Measurements from ENCODE around the gene SPG21.

SPG21 gene

GRCh38 chr15:64934023-64934422 is 55.7 kb downstream of the SPG21 start:
- no peak for DNase-seq

DNA sequence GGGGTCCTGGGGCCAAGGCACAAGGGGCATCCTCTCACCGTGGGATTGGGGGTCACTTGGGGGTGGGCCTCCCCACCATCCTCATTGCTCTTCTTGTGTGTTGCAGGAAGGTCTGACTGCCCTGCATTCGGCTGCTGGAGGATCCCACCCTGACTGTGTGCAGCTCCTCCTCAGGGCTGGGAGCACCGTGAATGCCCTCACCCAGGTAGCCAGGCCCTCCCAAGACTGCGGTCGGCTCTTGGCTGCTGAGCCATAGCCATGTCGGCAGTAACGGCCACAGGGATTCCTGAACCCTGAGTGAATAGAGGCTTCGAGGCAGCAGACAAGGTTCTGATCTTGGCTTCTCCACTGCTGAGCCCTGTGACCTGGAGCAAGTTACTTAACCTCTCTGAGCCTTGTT is 58.3 kb downstream of the SPG21 start:
- no peak for DNase-seq

DNA sequence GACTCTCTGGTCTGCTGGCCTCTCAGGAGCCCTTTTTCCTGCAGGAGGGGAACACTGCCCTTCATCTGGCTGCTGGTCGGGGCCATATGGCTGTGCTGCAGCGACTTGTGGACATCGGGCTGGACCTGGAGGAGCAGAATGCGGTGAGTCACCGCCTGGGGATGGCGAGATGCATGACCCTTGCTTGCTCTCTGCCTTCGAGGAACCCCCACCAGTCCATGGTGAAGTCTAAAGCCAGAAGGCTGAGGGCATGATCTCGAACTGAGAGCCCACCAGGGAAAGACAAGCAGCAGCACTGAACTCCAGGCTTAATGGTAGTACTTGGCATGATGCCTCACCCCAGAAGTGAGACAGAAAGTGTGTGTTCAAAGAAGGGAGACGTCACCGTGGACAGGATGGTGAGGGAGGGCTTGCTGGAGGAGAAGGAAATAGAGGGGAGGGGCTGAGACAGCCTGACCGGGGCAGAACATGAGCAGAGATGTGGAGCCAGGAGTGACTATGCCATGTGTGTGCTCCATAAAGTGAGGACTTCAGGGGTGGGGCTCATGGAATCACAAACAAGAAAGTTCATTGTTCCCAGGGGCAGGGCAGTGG is 58.8 kb downstream of the SPG21 start:
- DNase-seq: no peak

- DNase-seq: no peak
These were observed 59.6 kb downstream of the SPG21 start for GRCh38 chr15:64930019-64930652.

DNA sequence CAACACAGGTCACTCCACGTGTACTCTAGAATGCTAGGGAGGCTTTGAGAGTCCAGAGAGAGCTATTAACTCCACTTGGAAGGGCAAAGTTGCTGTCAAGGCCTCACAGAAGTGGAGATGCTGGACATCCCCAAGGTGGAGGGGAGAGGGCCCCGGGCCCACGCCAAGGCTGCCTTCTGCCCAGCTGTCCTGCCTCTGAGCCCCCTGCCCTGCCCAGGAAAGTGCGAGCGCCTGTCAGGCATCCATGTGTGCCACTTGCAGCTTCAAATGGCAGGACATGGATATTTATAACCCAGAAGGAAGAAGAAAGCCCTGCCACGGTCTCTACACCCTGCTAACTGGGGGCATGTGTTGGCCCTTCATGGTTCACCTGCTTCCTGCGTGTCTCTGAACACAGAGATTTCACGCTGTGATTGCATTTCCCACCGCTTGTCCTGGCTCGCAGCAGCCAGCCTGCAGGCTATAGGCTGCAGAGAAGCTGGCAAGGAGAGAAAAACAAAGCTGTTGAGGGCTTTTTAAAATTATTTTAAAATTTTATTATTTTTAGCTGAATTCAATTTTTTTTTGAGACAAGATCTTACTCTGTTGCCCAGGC is 61.0 kb downstream of the SPG21 start:
- DNase-seq: no peak

DNA sequence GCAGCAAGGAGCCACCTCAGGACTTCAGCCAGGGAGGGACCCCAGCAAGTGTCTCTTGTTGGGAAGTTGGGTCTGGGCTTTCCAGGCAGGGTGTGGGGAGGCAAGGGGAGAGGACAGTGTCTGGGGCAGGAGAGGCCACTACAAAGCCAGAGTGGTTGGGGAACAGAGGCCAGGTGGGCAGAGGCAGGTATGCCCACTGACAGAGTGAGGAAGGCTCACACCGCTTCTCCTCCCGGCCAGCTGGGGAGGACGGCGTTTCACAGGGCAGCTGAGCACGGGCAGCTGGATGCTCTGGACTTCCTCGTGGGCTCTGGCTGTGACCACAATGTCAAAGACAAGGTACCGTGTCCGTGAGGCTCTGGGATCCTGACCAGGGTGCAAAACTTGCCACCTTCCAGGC is 63.1 kb downstream of the SPG21 start:
- no peak for DNase-seq

DNA sequence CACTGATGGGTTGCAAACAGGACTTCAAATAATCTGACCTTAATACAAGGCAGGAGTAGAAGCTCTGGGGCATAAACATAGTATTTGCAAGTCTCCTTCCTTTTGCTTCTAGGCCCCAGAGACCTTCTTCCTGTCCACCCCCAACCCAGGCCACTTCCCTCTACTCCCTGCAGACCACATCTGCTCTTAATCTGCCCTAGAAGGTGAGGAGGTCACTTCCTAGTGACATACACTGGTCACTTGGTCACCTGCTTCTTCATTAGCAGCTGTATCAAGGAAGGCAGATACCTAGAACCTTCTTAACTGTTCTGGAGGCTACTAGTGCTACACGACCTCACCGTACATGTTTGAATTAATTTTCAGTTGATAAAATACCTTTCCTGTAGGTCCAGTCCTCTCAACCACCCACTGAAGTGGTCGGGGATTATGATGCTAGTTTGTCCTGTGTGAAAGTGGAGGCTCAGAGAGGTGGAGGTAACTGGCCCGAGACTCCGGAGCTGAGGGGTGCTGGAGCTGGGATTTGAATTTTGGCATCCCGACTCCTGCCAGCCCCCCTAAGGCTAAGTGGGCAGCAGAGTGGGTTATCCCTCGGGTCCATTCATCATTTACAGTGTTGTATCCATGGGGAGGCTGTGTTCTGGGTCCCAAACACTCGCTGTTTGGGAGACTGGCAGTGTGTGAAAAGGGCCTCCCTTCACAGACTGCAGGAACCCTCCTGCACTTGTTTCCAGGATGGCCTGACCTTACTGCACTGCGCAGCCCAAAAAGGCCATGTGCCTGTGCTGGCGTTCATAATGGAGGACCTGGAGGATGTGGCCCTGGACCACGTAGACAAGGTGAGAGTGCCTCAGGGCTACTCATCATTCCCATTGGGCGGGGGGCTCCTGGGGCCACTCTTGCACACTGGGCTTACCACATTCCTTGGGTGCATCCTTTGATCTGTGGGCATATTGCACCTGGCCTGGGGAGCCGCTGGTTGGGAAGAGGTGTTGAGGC is 64.1 kb downstream of the SPG21 start:
- no peak for DNase-seq

DNA sequence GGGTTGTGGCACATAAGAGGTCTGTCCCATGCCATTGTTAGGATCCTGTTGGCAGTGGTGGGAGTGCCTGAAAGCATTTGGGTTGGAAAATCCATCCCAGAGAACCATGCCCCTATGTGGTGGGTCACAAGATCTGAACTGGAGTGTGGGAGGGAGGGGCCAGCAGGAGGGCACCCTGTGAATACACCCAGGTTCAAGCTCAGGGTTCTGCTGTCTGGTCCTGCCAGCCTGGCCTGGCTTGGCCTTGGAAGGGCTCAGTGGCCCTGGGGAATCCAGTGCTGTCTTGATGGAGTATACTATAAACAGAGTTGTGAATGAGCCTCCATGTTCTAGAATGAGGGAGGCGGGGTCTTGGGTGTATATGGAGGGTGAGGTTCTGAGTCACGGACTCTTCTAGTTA is 66.2 kb downstream of the SPG21 start:
- DNase-seq: no peak

GRCh38 chr15:64921711-64922110 is 68.0 kb downstream of the SPG21 start:
- no peak for DNase-seq

DNA sequence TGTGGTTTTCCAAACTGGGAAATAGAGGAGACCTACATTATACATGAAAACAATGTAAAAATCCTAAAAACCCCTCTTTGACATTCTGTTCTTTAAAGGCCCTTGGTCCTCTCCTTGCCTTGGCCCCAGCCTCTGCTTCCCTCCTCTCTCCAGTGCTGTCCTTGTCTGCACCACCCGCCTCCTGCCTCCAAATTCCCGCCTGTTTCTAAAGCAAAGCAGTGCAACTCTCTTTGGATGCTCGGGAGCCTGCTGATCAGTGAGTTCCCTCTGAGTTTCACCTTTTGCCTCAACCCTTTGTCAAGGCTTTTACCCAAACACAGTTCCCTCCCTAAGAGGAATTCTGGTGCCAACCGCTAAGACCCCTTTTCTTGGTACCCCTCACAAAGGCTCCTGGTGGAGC is 70.0 kb downstream of the SPG21 start:
- DNase-seq: no peak

- DNase-seq: no peak
These were observed 72.5 kb downstream of the SPG21 start for GRCh38 chr15:64917211-64917610.

GRCh38 chr15:64916365-64916764 is 73.3 kb downstream of the SPG21 start:
- DNase-seq: no peak

- DNase-seq: no peak
These were observed 74.0 kb downstream of the SPG21 start for GRCh38 chr15:64915518-64916227.

Measured in NCI-H2029 (cell line).